Stimulated activated CD4-positive, alpha-beta T cell treated with anti-CD3 and anti-CD28 coated beads, TNF-alpha, amount 100 ng/mL, for 24 hours (primary cell): Measurements from ENCODE around the gene SUPT5H.
"Not testable (repeated sequence)": the region's sequence is repeated elsewhere in the genome, so short reads cannot be mapped to it uniquely, and the experiment has no call there.

Source experiments
- DNase-seq, 3 experiments: peaks; one replicate each; pipeline ENCODE4 v3.0.0-alpha.2; 2020; ENCODE audit warnings: low read depth in 3 of 3

The SUPT5H gene

DNA sequence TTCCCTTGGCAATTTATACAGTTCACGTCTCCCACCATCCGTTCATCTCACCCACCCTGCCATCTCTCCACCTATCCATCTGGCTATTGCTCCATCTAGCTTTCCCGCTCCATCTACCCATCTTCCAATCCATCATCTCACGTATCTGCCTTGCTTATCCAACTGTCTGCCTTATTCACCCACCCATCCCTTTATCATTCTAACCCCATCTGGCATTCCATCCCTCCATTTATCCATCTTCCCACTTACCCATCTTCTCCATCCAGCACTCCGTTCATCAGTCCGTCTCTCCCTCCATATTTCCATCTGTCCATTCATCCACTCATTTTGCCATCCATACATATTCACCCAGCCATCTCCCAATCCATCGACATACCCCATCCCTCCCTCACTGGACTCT is 19.6 kb upstream of the SUPT5H start:
- no peak for DNase-seq

DNA sequence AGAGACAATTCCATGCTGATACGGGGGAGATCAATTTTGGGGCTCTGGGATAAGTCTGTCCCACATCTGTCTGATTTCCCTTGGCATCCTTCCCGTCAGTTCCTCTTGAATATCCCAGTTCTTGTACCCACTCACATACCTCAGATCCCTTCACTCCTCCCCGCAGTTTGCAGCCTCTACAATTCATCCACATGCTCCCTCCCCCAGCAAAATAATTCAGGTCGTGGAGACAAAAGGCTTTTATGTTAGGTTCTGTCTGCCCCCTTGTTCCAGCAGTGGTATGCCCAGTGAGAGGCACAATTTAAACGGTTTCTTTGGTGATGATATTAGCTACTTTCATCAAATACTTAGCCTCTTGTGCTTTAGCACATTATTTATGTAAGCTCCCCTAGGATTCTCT is 19.2 kb upstream of the SUPT5H start:
- no peak for DNase-seq

GRCh38 chr19:39427707-39428106 is 17.7 kb upstream of the SUPT5H start:
- no peak for DNase-seq

GRCh38 chr19:39428283-39429112 is 16.9 kb upstream of the SUPT5H start:
- no peak for DNase-seq

GRCh38 chr19:39430675-39431593 is 14.4 kb upstream of the SUPT5H start:
- DNase-seq = peak in 2 of 3 experiments; percentile 51 to 61

DNA sequence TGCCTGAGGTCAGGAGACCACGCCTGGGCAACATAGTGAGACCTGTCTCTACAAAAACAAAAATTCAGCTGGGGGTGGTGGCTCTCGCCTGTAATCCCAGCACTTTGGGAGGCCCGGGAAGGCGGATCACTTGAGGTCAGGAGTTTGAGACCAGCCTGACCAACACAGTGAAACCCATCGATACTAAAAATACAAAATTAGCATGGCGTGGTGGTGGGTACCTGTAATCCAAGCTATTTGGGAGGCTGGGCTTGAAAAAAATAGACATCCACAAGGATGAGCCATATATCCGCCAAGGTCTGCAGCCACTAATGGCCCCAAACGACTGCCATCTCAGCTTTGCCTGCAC is 12.7 kb upstream of the SUPT5H start:
- DNase-seq = no peak

GRCh38 chr19:39433480-39434079 is 11.8 kb upstream of the SUPT5H start:
- no peak for DNase-seq

- DNase-seq = no peak
These were observed 11.0 kb upstream of the SUPT5H start for GRCh38 chr19:39434123-39435076.

GRCh38 chr19:39435499-39436349 is 9.7 kb upstream of the SUPT5H start, which contains the start of gene RPS16:
Gene RPS16 (minus strand): TSS chr19:39435949. CDS start chr19:39435895, 54 bp downstream.
- DNase-seq = peak; percentile 98 to 100 (median 99)

GRCh38 chr19:39436350-39436716 is 9.0 kb upstream of the SUPT5H start:
- no peak for DNase-seq

DNA sequence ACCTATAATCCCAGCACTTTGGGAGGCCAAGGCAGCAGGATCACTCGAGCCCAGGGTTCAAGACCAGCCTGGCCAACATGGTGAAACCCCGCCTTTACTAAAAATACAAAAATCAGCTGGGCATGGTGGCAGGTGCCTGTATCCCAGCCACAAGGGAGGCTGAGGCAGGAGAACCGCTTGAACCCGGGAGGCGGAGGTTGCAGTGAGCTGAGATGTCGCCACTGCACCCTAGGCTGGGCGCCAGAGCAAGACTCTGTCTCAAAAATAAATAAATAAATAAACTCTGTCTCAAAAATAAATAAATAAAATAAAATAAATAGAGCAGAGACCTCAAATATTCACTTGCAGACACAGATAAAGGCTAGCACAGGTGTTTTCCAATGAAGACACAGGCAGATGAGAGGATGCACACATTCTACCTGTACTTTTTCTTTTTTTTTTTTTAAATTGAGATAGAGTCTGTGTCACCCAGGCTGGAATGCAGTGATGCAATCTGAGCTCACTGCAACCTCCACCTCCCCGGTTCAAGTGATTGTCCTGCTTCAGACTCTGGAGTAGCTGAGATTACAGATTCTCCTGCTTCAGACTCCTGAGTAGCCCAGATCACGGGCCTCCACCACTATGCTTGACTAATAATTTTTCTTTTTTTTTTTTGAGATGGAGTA is 7.0 kb upstream of the SUPT5H start:
- no peak for DNase-seq

DNA sequence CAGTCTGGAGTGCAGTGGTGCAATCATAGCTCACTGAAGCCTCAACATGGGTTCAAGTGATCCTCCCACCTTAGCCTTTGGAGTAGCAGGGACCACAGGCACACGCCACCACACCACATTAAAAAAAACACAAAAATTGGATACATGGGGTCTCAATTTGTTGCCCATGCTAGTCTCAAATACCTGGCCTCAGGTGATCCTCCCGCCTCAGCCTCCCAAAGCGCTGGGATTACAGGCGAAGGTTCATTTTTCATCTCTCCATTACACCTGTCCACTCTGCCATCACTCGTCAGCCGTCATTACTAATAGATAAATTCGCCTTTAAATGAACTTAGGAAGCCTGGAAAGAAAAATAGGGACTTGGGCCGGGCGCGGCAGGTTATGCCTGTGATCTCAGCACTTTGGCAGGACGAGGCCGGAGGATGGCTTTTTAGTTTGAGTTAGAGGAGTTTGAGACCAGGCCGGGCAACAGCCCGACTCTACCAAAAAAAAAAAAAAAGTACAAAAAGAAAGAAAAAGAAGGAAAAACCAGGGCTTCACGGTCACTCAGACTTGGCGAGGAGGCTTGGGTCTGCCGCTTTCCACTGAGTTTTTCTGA is 685 bp upstream of the SUPT5H start:
- no peak for DNase-seq

- DNase-seq = no peak
These were observed 1.1 kb downstream of the SUPT5H start for GRCh38 chr19:39446365-39447084.

DNA sequence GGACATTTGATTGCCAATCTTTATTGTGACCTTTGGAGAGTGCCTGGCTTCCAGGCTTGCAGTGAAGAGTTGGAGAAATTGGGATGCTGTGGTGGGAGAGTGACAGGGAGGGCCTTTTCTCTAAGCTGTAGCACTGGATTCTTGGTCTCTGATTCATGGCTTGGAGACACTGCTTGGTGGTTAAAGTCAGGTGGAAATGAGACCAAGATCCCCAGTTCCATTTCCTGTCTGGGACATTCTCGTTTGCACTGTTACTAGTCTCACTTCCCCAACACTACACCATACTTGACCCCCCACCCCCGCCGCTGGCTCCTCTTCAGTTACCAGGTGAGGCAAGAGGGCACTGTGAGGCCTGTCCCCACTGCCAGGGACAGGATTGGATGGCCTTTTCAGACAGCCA is 2.9 kb downstream of the SUPT5H start:
- DNase-seq = no peak

- DNase-seq = no peak
These were observed 3.9 kb downstream of the SUPT5H start for GRCh38 chr19:39449116-39449797.

DNA sequence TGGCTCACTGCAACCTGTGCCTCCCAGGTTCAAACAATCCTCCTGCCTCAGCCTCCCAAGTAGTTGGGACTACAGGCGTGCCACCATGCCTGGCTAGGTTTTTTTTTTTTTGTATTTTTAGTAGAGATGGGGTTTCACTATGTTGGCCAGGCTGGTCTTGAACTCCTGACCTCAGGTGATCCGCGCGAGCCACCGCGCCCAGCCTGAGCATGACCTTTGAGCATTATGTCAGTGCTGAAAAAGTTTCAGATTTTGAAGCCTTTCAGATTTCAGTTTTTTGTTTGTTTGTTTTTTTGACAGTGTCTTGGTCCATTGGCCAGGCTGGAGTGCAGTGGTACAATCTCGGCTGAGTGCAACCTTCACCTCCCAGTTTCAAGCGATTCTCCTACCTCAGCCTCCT is 5.9 kb downstream of the SUPT5H start:
- DNase-seq = not testable (repeated sequence)

DNA sequence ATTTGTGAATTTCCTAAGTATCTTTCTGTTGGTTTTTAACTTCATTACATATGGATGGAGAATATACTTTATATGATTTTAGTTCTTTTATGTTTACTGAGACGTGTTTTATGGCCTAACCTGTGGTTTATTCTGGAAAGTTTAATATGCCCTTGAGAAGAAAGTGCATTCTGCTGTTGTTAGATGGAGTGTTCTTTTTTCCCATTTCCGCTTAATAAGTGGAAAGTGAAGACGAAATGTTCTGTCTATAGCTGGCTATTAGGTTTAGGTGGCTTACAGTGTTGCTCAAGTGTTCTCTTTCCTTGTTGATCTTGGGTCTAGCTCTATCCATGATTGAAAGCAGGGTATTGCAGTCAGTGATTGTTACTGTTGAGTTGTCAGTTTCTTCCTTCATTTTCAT is 18.0 kb downstream of the SUPT5H start:
- DNase-seq = no peak
